ENCODE results near the gene METTL17. TPM values are rescaled to one million over a fixed set of nuclear protein-coding genes. Genes with fewer than 3 reads are reported as not detected.
"Not testable (repeated sequence)": the region's sequence is repeated elsewhere in the genome, so short reads cannot be mapped to it uniquely, and the experiment has no call there.

METTL17 gene
- total RNA-seq, 1 experiment from 2014 or later, result 49.6 TPM

GRCh38 chr14:20996521-20996920 is 6.7 kb downstream of the METTL17 start:
- DNase-seq (ENCODE audit: low spot score), result no peak

- no peak for DNase-seq (ENCODE audit: low spot score)
Measured at GRCh38 chr14:20997115-20997514, 7.3 kb downstream of the METTL17 start.

- DNase-seq (ENCODE audit: low spot score), result no peak
Measured at GRCh38 chr14:20997564-20997963, 7.8 kb downstream of the METTL17 start.

GRCh38 chr14:20998139-20998538 is 8.4 kb downstream of the METTL17 start:
- no peak for DNase-seq (ENCODE audit: low spot score)

- no peak for DNase-seq (ENCODE audit: low spot score)
Measured at GRCh38 chr14:20998674-20999366, 9.0 kb downstream of the METTL17 start, which contains the start of gene SLC39A2. Gene SLC39A2, plus strand, starts transcription at chr14:20999293. Its CDS starts 154 bp downstream, at chr14:20999447.

GRCh38 chr14:20999591-20999990 is 9.8 kb downstream of the METTL17 start:
- DNase-seq (ENCODE audit: low spot score), result no peak

- DNase-seq (ENCODE audit: low spot score), result no peak
Measured at GRCh38 chr14:21001218-21001617, 11.4 kb downstream of the METTL17 start.

- no peak for DNase-seq (ENCODE audit: low spot score)
Measured at GRCh38 chr14:21003788-21004346, 14.1 kb downstream of the METTL17 start.

- not testable (repeated sequence) for DNase-seq (ENCODE audit: low spot score)
Measured at GRCh38 chr14:21009721-21010120, 19.9 kb downstream of the METTL17 start.

- DNase-seq (ENCODE audit: low spot score), result no peak
Measured at GRCh38 chr14:21011136-21011535, 21.4 kb downstream of the METTL17 start.

GRCh38 chr14:21014761-21015190 is 25.0 kb downstream of the METTL17 start:
- DNase-seq (ENCODE audit: low spot score), result peak; percentile 91

GRCh38 chr14:21015312-21015711 is 25.5 kb downstream of the METTL17 start:
- DNase-seq (ENCODE audit: low spot score), result no peak

- no peak for DNase-seq (ENCODE audit: low spot score)
Measured at GRCh38 chr14:21016413-21017190, 26.8 kb downstream of the METTL17 start.

GRCh38 chr14:21017528-21018245 is 27.9 kb downstream of the METTL17 start:
- no peak for DNase-seq (ENCODE audit: low spot score)

- no peak for DNase-seq (ENCODE audit: low spot score)
Measured at GRCh38 chr14:21018286-21018685, 28.5 kb downstream of the METTL17 start.

GRCh38 chr14:21018781-21019180 is 29.0 kb downstream of the METTL17 start:
- DNase-seq (ENCODE audit: low spot score), result no peak

- no peak for DNase-seq (ENCODE audit: low spot score)
Measured at GRCh38 chr14:21019366-21019765, 29.6 kb downstream of the METTL17 start.

- no peak for DNase-seq (ENCODE audit: low spot score)
Measured at GRCh38 chr14:21020977-21021545, 31.3 kb downstream of the METTL17 start.

- DNase-seq (ENCODE audit: low spot score), result no peak
Measured at GRCh38 chr14:21022686-21023085, 32.9 kb downstream of the METTL17 start.

GRCh38 chr14:21023174-21023573 is 33.4 kb downstream of the METTL17 start:
- DNase-seq (ENCODE audit: low spot score), result no peak

GRCh38 chr14:21023817-21024584 is 34.2 kb downstream of the METTL17 start:
- DNase-seq (ENCODE audit: low spot score), result no peak
